ENCODE results near the gene SLC38A6. TPM values are rescaled to one million over a fixed set of nuclear protein-coding genes. Genes with fewer than 3 reads are reported as not detected.
"Not testable (repeated sequence)": the region's sequence is repeated elsewhere in the genome, so short reads cannot be mapped to it uniquely, and the experiment has no call there.

SLC38A6 gene
- total RNA-seq, 1 donor from 2014 or later: 9.4 TPM

DNA sequence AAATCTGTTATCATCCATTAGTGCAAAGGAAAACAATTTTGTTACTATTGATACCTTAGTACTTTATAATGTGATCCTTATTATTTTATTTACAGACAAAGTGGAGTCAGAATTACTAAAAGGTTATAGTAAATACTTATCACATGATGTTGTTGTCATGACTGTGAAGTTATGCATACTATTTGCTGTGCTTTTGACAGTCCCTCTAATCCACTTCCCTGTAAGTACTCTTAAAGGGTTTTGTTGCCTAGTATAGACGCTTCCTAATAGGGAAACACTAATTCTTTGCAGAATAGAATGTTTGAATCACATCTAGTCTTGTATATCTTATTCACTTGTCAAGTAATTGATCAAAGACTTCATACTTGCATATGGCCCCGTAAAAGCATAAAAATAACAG is 69.4 kb downstream of the SLC38A6 start:
- intact Hi-C loops (cut with micrococcal nuclease): no loop called here

DNA sequence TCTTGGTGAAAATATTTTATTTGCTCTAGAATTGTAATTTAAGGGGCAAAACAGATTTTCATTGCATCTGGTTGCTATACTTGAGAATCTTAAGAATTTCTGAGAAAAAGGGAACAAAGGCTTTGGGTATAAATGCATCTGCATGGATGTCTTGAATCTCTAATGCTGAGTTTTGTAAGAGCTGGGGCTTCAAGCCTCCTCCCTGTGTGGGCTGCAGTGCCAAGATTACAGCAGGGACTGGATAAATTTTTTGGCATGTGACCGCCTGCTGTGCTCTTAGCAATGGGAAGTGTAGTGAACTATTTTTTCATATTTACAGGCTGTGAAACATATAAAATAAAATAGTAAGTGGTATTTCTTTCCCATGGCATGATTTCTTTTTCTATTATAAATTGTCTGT is 70.0 kb downstream of the SLC38A6 start:
- intact Hi-C loops (cut with micrococcal nuclease): no loop called here

- intact Hi-C loops (cut with micrococcal nuclease): no loop called here
Measured at GRCh38 chr14:61051621-61052020, 70.6 kb downstream of the SLC38A6 start.

GRCh38 chr14:61063461-61063860 is 82.4 kb downstream of the SLC38A6 start:
- intact Hi-C loops (cut with micrococcal nuclease): no loop called here

DNA sequence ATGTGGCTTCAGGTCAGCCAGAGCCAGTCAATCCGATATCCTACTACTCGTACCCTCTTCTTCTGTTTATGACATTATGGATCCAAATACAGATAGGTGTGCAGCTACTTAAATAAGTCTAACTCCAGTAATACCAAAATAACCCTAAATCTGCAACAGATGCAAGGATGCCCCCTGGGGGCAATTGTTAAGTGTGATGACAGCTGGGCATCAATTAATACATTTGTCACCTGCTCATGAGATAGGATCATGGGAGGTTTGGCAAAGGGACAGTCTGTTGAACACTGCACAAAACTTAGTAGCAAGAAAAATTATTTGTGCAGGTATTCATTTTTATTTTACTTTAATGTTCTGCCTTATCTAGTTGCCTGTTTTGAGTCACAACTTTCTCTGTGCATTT is 83.2 kb downstream of the SLC38A6 start:
- intact Hi-C loops (cut with micrococcal nuclease): no loop called here

DNA sequence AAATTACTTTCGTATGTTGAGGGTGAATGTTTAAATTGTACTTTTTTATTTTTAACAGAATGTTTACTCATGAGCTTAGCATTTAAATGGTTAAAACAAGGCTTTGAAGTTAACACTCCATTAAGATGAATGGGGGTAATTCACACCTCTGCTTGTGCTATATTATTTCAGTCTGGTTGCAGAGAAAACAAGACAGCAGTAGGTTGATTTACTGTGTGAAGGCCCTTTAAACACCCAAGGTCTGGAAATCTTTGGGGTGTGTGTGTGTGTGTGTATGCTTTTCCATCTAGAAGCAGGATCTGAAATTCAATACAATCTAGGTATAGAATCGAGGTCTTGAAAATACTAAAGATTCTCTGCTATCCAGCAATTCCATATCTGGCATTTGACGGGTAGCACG is 83.8 kb downstream of the SLC38A6 start:
- intact Hi-C loops (cut with micrococcal nuclease): no loop called here

DNA sequence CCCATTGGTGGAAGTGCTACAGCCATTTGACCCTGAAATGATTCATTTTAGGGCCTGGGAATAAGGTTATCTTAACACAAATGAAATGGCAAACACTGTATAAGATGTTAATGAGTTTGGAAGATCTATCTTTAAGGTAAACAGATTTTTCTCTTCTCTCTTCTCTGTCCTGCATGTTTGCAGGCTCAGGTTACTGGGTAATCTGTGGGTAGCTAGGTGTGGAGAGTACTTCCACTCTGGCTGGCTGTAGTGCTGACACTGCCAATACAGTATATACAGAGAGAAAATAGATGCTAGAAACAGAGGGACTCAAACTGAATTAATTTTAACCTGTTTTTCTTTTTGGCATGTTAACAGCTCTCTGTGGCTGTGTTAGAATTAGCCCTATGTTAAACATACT is 84.6 kb downstream of the SLC38A6 start:
- intact Hi-C loops (cut with micrococcal nuclease): no loop called here

DNA sequence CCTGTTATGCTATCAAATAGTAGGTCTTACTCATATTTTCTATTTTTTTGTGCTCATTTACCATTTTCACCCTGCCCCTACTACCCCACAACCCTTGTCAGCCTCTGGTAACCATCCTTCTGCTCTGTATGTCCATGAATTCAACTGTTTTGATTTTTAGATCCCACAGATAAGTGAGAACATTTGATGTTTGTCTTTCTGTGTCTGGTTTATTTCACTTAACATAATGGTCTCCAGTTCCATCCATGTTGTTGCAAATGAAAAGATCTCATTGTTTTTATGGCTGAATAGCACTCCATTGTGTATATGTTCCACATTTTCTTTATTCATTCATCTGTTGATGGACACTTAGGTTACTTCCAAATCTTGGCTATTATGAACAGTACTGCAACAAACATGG is 91.4 kb downstream of the SLC38A6 start:
- intact Hi-C loops (cut with micrococcal nuclease): not testable (repeated sequence)

GRCh38 chr14:61074852-61075251 is 93.8 kb downstream of the SLC38A6 start:
- intact Hi-C loops (cut with micrococcal nuclease): no loop called here

DNA sequence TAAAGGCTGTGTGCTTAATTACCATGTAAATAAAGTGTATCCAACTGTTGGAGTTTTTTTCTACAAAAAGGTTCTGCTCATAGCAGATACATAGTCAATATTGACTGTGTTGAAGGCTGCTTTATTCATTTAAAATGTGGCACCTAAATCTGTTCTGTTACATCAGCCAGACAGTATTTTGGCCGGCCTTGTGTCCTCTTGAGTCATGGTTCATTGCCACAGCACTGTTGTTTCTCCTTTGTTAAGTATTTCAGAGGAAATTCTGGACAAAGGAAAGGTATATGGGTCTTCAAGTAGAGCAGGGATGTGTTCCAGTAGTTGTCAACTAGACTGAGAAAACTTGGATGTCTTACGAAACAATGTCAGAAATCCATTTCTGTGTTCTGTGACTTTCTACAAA is 95.5 kb downstream of the SLC38A6 start:
- intact Hi-C loops (cut with micrococcal nuclease): no loop called here

DNA sequence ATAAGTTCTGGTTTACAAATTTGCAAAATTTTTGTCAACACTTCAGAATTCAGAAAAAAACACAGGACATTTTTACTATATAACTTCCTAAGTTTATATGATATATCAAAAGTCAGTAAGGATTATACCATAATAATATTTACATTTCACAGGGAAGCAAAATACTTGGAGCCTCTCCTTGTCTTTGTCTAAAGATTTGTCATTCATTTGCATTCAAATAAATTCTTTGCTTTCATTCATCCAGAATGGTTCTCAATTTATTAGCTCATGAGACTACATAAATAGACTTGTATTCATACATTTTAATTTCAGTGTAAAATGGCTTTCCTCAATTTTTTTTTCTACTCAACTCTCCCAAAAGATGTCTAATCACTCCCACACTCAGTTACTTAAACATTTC is 96.4 kb downstream of the SLC38A6 start:
- intact Hi-C loops (cut with micrococcal nuclease): no loop called here

- intact Hi-C loops (cut with micrococcal nuclease): no loop called here
Measured at GRCh38 chr14:61077951-61078720, 97.1 kb downstream of the SLC38A6 start.

DNA sequence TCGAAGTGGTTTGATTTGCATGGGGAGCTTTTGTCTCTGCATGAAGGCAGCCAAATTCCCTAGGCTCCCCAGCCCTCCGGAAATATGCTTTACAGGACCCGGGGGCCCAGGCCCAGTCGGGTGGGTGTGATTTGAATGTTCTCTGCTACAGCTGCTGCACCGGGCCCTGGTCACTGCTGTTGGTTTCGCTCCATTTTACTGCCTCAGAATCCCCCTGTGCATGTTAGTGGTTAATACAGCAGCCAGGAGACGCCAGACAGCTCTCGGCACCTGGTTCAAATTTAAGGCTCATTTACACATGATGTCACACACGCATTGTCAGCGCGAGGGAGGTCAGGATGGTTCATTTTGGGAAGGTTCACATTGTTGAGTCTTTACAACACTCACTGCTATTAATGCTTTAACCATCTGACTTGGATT is 99.6 kb downstream of the SLC38A6 start:
- intact Hi-C loops (cut with micrococcal nuclease): no loop called here

GRCh38 chr14:61088081-61088480 is 107.0 kb downstream of the SLC38A6 start:
- intact Hi-C loops (cut with micrococcal nuclease): no loop called here

- intact Hi-C loops (cut with micrococcal nuclease): no loop called here
Measured at GRCh38 chr14:61089126-61089750, 108.2 kb downstream of the SLC38A6 start.

DNA sequence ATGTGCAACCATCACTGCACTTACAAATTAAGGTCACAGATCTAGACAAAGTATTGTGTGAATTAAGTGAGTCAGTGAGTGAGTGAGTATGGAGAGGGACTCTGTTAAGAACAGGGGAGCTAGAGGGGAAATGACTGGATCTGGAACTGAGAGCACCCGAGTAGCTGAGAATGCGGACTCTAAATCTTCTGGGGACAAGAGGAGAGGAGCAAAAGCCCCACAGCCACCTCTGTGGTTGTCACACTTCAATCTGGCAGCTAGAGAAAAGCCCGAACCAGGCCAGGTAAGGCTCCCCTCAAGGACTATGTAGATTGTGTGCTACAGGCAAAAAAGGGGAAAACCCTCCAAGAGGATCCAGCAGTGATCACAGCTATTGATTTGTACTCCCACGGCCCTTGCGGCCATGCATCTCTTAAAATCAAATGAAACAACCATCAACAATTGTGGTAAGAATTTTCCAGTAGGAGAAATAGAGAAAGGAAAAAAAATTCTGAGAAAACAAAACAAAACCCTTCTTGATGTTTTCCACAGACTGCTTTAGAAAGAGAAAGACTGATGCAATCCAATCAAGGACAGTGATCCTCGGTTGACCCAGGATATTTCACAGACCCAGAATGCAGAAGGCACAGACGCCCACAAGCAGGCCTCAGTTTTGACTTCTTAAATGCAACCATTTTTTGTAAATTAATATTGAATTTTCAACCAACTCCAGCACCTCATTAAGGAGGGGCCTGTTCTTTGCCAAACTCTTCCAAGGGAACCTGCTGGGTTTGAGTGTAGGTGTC is 109.6 kb downstream of the SLC38A6 start:
- intact Hi-C loops (cut with micrococcal nuclease): no loop called here

DNA sequence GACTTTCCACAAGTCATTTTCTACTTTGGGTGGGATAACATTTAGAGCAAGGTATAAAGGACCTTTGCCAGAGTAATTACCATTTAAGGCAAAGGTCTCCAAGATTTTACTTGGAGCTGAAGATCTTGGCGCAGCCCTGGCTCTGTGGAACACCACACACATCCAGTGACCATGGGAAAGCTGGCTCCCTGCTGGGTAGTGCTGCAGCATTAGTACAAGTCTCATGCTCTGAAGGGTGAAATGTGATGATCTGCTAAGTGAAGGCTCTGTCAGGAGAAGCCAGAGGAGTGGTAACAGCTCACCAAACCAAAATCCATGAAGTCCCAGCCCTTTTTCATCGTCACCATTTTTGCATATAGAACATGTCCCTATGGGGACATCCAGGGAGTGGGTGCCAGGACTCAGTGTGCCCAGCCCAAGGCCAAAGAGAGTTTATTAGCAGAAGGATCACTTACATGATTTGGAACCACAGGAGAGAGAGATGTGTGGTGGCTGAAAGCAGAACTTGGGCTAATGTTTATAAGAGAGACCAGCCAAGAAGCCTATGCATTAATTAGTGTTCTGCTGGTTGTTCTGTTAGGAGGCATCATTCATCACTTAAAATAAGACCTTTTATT is 110.7 kb downstream of the SLC38A6 start:
- intact Hi-C loops (cut with micrococcal nuclease): no loop called here

- intact Hi-C loops (cut with micrococcal nuclease): not testable (repeated sequence)
Measured at GRCh38 chr14:61098096-61098495, 117.1 kb downstream of the SLC38A6 start.

- intact Hi-C loops (cut with micrococcal nuclease): no loop called here
Measured at GRCh38 chr14:61098721-61099120, 117.7 kb downstream of the SLC38A6 start.

DNA sequence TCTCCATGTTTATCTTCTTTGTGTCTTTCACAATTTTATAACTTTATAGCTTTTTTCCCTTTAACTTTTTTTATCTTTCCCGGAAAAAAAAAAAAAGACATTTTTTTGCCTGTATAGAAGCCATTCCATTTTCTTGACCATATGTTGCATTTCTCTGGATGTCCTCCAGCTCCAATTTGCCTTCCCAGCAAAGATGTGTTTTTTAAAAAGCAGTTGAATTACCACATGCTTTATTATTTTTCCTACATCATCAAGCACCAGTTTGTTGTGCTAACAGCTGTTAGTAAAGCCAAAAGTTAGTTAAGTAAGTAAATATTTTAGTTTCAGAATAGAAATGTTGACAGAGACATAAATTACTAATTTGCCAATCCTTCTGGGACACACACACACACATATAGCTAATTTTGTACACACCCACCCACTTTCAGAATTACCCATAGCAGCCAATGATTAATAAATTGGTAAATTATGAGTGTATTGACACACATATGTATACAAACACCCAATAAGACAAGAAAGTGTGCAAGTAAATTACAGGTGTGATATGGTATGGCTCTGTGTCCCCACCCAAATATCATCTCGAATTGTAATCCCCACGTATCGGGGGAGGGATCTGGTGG is 118.3 kb downstream of the SLC38A6 start:
- intact Hi-C loops (cut with micrococcal nuclease): no loop called here

GRCh38 chr14:61101803-61102548 is 120.9 kb downstream of the SLC38A6 start:
- intact Hi-C loops (cut with micrococcal nuclease): loop anchor here (2.0 to 5.0 kb wide), 4 partner anchors 70 to 475 kb away; no protein-coding TSS in a partner anchor
